HG03378 (cell line): ENCODE data around the gene RNASE1.
A peak's percentile ranks its signal among the peaks of the same experiment; 100 is the strongest.

Experiments
- ATAC-seq: cut with Tn5 transposase; IDR thresholded peaks from one replicate; pipeline ENCODE4 v1.9.1; 2021; ENCODE audit warnings: mild to moderate bottlenecking, moderate library complexity; ENCODE audit not compliant: unreplicated experiment

The RNASE1 gene

GRCh38 chr14:20808162-20808483 is 5.5 kb upstream of the RNASE1 start:
- no peak for ATAC-seq

GRCh38 chr14:20807304-20808161 is 4.9 kb upstream of the RNASE1 start:
- ATAC-seq = no peak

GRCh38 chr14:20805485-20805884 is 2.8 kb upstream of the RNASE1 start:
- ATAC-seq = no peak

- ATAC-seq = no peak
These were observed 579 bp upstream of the RNASE1 start for GRCh38 chr14:20803223-20803622.

GRCh38 chr14:20801726-20802125 is 918 bp downstream of the RNASE1 start:
- ATAC-seq = no peak

- ATAC-seq = no peak
These were observed 2.6 kb downstream of the RNASE1 start for GRCh38 chr14:20799892-20800544.

GRCh38 chr14:20799456-20799891 is 3.2 kb downstream of the RNASE1 start:
- ATAC-seq = no peak

- no peak for ATAC-seq
These were observed 3.7 kb downstream of the RNASE1 start for GRCh38 chr14:20798932-20799331.

- no peak for ATAC-seq
These were observed 4.3 kb downstream of the RNASE1 start for GRCh38 chr14:20798318-20798717.

- ATAC-seq = no peak
These were observed 5.5 kb downstream of the RNASE1 start for GRCh38 chr14:20797164-20797563.

- no peak for ATAC-seq
These were observed 7.8 kb downstream of the RNASE1 start for GRCh38 chr14:20794644-20795369.

GRCh38 chr14:20792556-20792955 is 10.1 kb downstream of the RNASE1 start:
- no peak for ATAC-seq

- no peak for ATAC-seq
These were observed 11.0 kb downstream of the RNASE1 start for GRCh38 chr14:20791597-20791996.

- ATAC-seq = no peak
These were observed 11.5 kb downstream of the RNASE1 start for GRCh38 chr14:20791187-20791586.

GRCh38 chr14:20790464-20791116 is 12.1 kb downstream of the RNASE1 start:
- ATAC-seq = no peak

- no peak for ATAC-seq
These were observed 13.3 kb downstream of the RNASE1 start for GRCh38 chr14:20789230-20789813.

GRCh38 chr14:20787025-20787424 is 15.6 kb downstream of the RNASE1 start:
- ATAC-seq = no peak

- peak; percentile 66 for ATAC-seq
These were observed 20.3 kb downstream of the RNASE1 start for GRCh38 chr14:20782280-20782890.

- ATAC-seq = no peak
These were observed 20.8 kb downstream of the RNASE1 start for GRCh38 chr14:20781803-20782202.

- ATAC-seq = no peak
These were observed 26.7 kb downstream of the RNASE1 start for GRCh38 chr14:20775901-20776300.
